Neuronal stem cell (in vitro differentiated cells): ENCODE measurements around the gene TAAR2.
"Not testable (repeated sequence)": the region's sequence is repeated elsewhere in the genome, so short reads cannot be mapped to it uniquely, and the experiment has no call there.

Experiments
- DNase-seq: peaks from one replicate; pipeline ENCODE4 v3.0.0-alpha.2; 2013; ENCODE audit warnings: low spot score
- H2AFZ ChIP-seq: one replicate; pipeline ENCODE4 v1.6.1; 2013; ENCODE audit warnings: mild to moderate bottlenecking, low read length, inconsistent platforms
- H2AK5ac ChIP-seq: 2 replicates; pipeline ENCODE4 v1.6.1; 2013; ENCODE audit warnings: low read depth, mild to moderate bottlenecking, inconsistent platforms, low read length, moderate library complexity, mixed read lengths
- H2BK120ac ChIP-seq: 2 replicates; pipeline ENCODE4 v1.6.1; 2013; ENCODE audit warnings: low read depth, mild to moderate bottlenecking, inconsistent platforms, low read length, moderate library complexity, mixed read lengths
- H2BK12ac ChIP-seq: one replicate; pipeline ENCODE4 v1.6.1; 2013; ENCODE audit warnings: low read length, inconsistent platforms
- H2BK15ac ChIP-seq: 2 replicates; pipeline ENCODE4 v1.6.1; 2013; ENCODE audit warnings: mild to moderate bottlenecking, low read length, inconsistent platforms, mixed read lengths
- H2BK5ac ChIP-seq: one replicate; pipeline ENCODE4 v1.6.1; 2013; ENCODE audit warnings: inconsistent platforms, mild to moderate bottlenecking, low read length, moderate library complexity
- H3K14ac ChIP-seq: one replicate; pipeline ENCODE4 v1.6.1; 2013; ENCODE audit warnings: low read length, inconsistent platforms
- H3K18ac ChIP-seq: 2 replicates; pipeline ENCODE4 v1.6.1; 2013; ENCODE audit warnings: low read length, inconsistent platforms
- H3K23ac ChIP-seq: 2 replicates; pipeline ENCODE4 v1.6.1; 2013; ENCODE audit warnings: low read depth, mild to moderate bottlenecking, mixed read lengths, low read length, inconsistent platforms; ENCODE audit not compliant: poor library complexity
- H3K27ac ChIP-seq: replicated peaks from 3 replicates; pipeline ENCODE4 v1.5.1; 2013; ENCODE audit warnings: low read length, inconsistent platforms
- H3K27me3 ChIP-seq, 3 experiments: 2 replicates each; pipeline ENCODE4 v1.6.1; 2013; ENCODE audit warnings: low read length in 3 of 3, mild to moderate bottlenecking in 2 of 3, inconsistent platforms in 1 of 3, low read depth in 1 of 3, mixed read lengths in 1 of 3, moderate library complexity in 1 of 3; ENCODE audit not compliant: control insufficient read depth in 3 of 3, insufficient read depth in 3 of 3
- H3K36me3 ChIP-seq, 2 donors: replicated peaks in 1 of 2; 2 replicates each; pipeline ENCODE4 v1.6.1; 2013; ENCODE audit warnings: low read length in 2 of 2; ENCODE audit not compliant: control insufficient read depth in 2 of 2, insufficient read depth in 2 of 2
- H3K4ac ChIP-seq: 2 replicates; pipeline ENCODE4 v1.6.1; 2013; ENCODE audit warnings: inconsistent platforms, mild to moderate bottlenecking, low read length, moderate library complexity
- H3K4me1 ChIP-seq, 2 donors: 1 replicate in 1 of 2; 2 replicates in 1 of 2; pipeline ENCODE4 v1.6.1; 2013; ENCODE audit warnings: low read length in 2 of 2, low read depth in 1 of 2; ENCODE audit not compliant: control insufficient read depth in 2 of 2, insufficient read depth in 1 of 2
- H3K4me2 ChIP-seq: one replicate; pipeline ENCODE4 v1.6.1; 2013; ENCODE audit warnings: mild to moderate bottlenecking, low read length, inconsistent platforms; ENCODE audit not compliant: insufficient read depth, poor library complexity, severe bottlenecking
- H3K4me3 ChIP-seq, 2 donors: 2 replicates each; pipeline ENCODE4 v1.5.1; 2013; ENCODE audit warnings: low read length in 2 of 2, mild to moderate bottlenecking in 2 of 2, inconsistent platforms in 1 of 2, moderate library complexity in 1 of 2
- H3K79me1 ChIP-seq: one replicate; pipeline ENCODE4 v1.6.1; 2013; ENCODE audit warnings: low read depth, mild to moderate bottlenecking, inconsistent platforms, low read length, moderate library complexity
- H3K9ac ChIP-seq: one replicate; pipeline ENCODE4 v1.6.1; 2013; ENCODE audit warnings: mild to moderate bottlenecking, low read depth, low read length, inconsistent platforms; ENCODE audit not compliant: poor library complexity
- H3K9me3 ChIP-seq, 2 donors: replicated peaks in 1 of 2; 2 replicates each; pipeline versions ENCODE3 to v1.6.1; 2013; ENCODE audit warnings: low read length in 2 of 2, mild to moderate bottlenecking in 2 of 2, inconsistent platforms in 1 of 2, low read depth in 1 of 2, mixed read lengths in 1 of 2, moderate library complexity in 1 of 2; ENCODE audit not compliant: control insufficient read depth in 2 of 2, insufficient read depth in 1 of 2
- H4K8ac ChIP-seq: one replicate; pipeline ENCODE4 v1.6.1; 2013; ENCODE audit warnings: low read depth, mild to moderate bottlenecking, inconsistent platforms, low read length, moderate library complexity
- H4K91ac ChIP-seq: one replicate; pipeline ENCODE4 v1.6.1; 2013; ENCODE audit warnings: low read length, low read depth, mild to moderate bottlenecking, inconsistent platforms; ENCODE audit not compliant: poor library complexity
- WGBS, 2 donors: extraction: QIAGEN DNeasy Blood & Tissue Kit; methylation state at CpG; one replicate each; pipeline ENCODE4 v1.1.7; 2013; ENCODE audit warnings: missing lambda C conversion rate in 2 of 2, mixed read lengths in 1 of 2; ENCODE audit not compliant: insufficient read length in 2 of 2, insufficient replicate concordance in 1 of 2; ENCODE audit errors: extremely low coverage in 2 of 2; 5-methylcytosine and 5-hydroxymethylcytosine counted together

TAAR2 gene

DNA sequence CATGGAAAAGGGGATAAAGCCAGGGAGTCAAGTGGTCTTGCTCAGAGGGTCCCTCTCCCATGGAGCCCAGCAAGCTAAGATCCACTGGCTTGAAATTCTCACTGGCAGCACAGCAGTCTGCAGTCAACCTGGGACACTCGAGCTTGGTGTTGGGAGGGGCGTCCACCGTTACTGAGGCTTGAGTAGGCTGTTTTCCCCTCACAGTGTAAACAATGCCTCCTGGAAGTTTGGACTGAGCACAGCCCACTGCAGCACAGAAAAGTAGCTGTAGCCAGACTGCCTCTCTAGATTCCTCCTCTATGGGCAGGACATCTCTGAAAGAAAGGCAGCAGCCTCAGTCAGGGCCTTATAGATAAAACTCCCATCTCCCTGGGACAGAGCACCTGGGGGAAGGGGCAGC is 11.2 kb upstream of the TAAR2 start:
- H3K9me3 ChIP-seq, H2BK12ac ChIP-seq, H3K36me3 ChIP-seq, H3K4me2 ChIP-seq, H3K14ac ChIP-seq, H3K23ac ChIP-seq, H2BK120ac ChIP-seq, DNase-seq, H3K18ac ChIP-seq, H2AFZ ChIP-seq, H3K79me1 ChIP-seq, H3K4ac ChIP-seq, H3K4me1 ChIP-seq, H3K27ac ChIP-seq, H2AK5ac ChIP-seq, H2BK5ac ChIP-seq, H4K8ac ChIP-seq, H3K9ac ChIP-seq, H2BK15ac ChIP-seq, H4K91ac ChIP-seq, H3K27me3 ChIP-seq, H3K4me3 ChIP-seq: not testable (repeated sequence)
- WGBS, 2 donors, result no CpG with 5 or more reads among the region's 3 CpGs

GRCh38 chr6:132634796-132635195 is 10.7 kb upstream of the TAAR2 start:
- Histone ChIP-seq H2AFZ (no peak overlapping the region), H3K4me2 (no peak overlapping the region), H3K4ac (no peak overlapping the region), H2BK15ac (no peak overlapping the region), H3K18ac (no peak overlapping the region), H2BK12ac (peak overlapping the region; percentile 35), H2AK5ac (no peak overlapping the region), H3K23ac (no peak overlapping the region), H3K9me3 (no peaks in the 10 kb centered on the region), H2BK120ac (no peak overlapping the region), H4K91ac (no peak overlapping the region), H3K14ac (no peak overlapping the region), H4K8ac (no peak overlapping the region), H3K9ac (no peak overlapping the region), H3K4me3 (no peak overlapping the region), H3K27me3 (no peaks in the 10 kb centered on the region), H3K4me1 (no peaks in the 10 kb centered on the region), H3K27ac (no peak overlapping the region), H3K79me1 (no peaks in the 10 kb centered on the region), H3K36me3 (no peaks in the 10 kb centered on the region), H2BK5ac (no peak overlapping the region)
- DNase-seq, result no peak
- WGBS, 2 donors, result no CpG with 5 or more reads among the region's 4 CpGs

DNA sequence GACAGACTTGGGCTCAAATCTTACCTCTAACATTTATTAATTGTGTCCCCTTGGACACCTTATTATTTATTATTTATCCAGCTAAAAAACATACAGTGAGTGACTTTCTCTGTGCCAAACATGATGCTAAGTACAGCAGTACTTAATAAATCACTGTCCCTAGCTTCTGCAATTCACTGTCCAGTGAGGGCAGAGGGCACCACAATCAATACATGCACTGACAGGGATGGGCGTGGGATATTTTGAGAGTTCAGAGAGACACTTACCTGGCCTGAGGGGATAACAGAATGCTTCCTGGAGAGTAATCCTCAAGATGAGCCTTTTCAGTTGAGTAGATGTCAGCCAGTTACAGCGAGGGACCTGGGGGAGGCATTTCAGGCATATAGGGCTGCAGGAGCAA is 9.3 kb upstream of the TAAR2 start:
- Histone ChIP-seq H3K27me3 (no peaks in the 10 kb centered on the region), H2BK15ac (no peak overlapping the region), H3K4me1 (no peaks in the 10 kb centered on the region), H3K4me2 (no peak overlapping the region), H2AK5ac (no peak overlapping the region), H2BK5ac (no peak overlapping the region), H3K4me3 (no peak overlapping the region), H4K91ac (no peak overlapping the region), H3K36me3 (no peaks in the 10 kb centered on the region), H3K14ac (no peak overlapping the region), H3K18ac (no peak overlapping the region), H2BK12ac (no peak overlapping the region), H2AFZ (no peak overlapping the region), H3K27ac (no peak overlapping the region), H3K79me1 (no peaks in the 10 kb centered on the region), H3K9ac (no peak overlapping the region), H3K23ac (no peak overlapping the region), H2BK120ac (no peak overlapping the region), H3K4ac (no peak overlapping the region), H4K8ac (no peak overlapping the region), H3K9me3 (no peaks in the 10 kb centered on the region)
- no CpG with 5 or more reads among the region's 2 CpGs for WGBS, 2 donors
- no peak for DNase-seq

- H3K23ac ChIP-seq, result no peak overlapping the region
- H3K79me1 ChIP-seq, result no peaks in the 10 kb centered on the region
- H3K14ac ChIP-seq, result no peak overlapping the region
- no peaks in the 10 kb centered on the region for H3K4me1 ChIP-seq
- H3K27me3 ChIP-seq, result no peaks in the 10 kb centered on the region
- H3K9ac ChIP-seq, result no peak overlapping the region
- no peak overlapping the region for H2BK12ac ChIP-seq
- H3K4ac ChIP-seq, result no peak overlapping the region
- no peak overlapping the region for H3K27ac ChIP-seq
- H3K4me3 ChIP-seq, result no peak overlapping the region
- no peak overlapping the region for H2BK5ac ChIP-seq
- no peaks in the 10 kb centered on the region for H3K9me3 ChIP-seq
- H3K36me3 ChIP-seq, result no peaks in the 10 kb centered on the region
- H2BK120ac ChIP-seq, result no peak overlapping the region
- H2AFZ ChIP-seq, result peak overlapping the region; percentile 40
- H2AK5ac ChIP-seq, result no peak overlapping the region
- no peak overlapping the region for H4K8ac ChIP-seq
- no peak overlapping the region for H4K91ac ChIP-seq
- H3K18ac ChIP-seq, result no peak overlapping the region
- DNase-seq, result no peak
- no peak overlapping the region for H2BK15ac ChIP-seq
- no peak overlapping the region for H3K4me2 ChIP-seq
- no CpG with 5 or more reads among the region's 6 CpGs for WGBS, 2 donors
Measured at GRCh38 chr6:132623106-132623845, 799 bp downstream of the TAAR2 start.
